GM13977 (cell line): Measurements from ENCODE around the gene CCNB2.
"Not testable (repeated sequence)": the region's sequence is repeated elsewhere in the genome, so short reads cannot be mapped to it uniquely, and the experiment has no call there.

ENCODE experiments used
- DNase-seq: peaks from one replicate; pipeline ENCODE4 v3.0.0; 2012; ENCODE audit warnings: low spot score
- CTCF ChIP-seq: IDR thresholded peaks from 2 replicates; pipeline ENCODE4 v1.5.1; 2012; ENCODE audit warnings: mild to moderate bottlenecking, control low read depth; ENCODE audit not compliant: insufficient read depth; ENCODE audit errors: extremely low read depth, missing control alignments
- in situ Hi-C: fragments of 300-500 bp; cut with MboI; formaldehyde crosslinking; loops from one replicate; pipeline ENCODE4 v1.12.0; 2022; ENCODE audit warnings: low sequenced_read_pairs, low pct_unique_long_range_greater_than_20kb, mixed read lengths, inconsistent platforms; ENCODE audit not compliant: unreplicated experiment

The CCNB2 gene

DNA sequence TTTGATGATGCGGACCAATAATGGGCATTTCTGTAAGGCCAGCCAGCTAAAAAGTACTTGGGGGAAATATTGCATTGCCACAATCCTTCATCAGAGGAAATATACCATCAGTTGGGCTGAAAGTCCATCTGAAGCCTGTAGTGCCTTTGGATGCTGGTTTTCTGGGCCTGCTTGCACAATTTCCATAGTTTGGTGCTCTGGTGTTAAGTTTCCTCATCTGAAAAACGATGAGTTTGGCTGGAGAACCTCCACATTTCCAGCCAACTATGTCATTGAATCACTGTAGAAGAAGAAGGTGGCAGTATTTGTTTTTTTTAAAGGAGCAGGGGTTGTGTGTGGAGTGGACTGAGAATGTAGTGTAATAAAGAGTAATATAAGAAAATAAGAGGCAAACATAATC is 10.1 kb downstream of the CCNB2 start:
- DNase-seq = no peak
- no peak for TF ChIP-seq CTCF
- in situ Hi-C loops = no loop called here

DNA sequence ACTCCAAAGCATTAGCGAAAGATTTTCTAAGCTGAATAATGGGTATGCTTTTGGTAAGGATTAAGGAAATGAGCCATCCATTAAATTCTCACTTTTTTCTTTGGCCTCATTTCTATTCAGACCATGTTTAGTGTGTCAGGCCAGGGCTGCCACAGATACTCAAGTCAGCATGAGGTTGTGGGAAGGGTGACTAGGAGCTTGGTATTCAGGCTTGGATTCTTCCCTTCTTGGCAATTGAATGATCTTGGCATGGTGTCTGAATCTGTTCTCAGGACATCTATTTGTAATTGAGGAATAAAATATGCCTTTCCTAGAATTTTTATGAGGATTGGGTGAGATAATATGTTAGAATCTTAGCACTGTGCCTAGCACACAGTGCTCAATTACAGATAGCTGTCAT is 11.2 kb downstream of the CCNB2 start:
- no peak for TF ChIP-seq CTCF
- no peak for DNase-seq

DNA sequence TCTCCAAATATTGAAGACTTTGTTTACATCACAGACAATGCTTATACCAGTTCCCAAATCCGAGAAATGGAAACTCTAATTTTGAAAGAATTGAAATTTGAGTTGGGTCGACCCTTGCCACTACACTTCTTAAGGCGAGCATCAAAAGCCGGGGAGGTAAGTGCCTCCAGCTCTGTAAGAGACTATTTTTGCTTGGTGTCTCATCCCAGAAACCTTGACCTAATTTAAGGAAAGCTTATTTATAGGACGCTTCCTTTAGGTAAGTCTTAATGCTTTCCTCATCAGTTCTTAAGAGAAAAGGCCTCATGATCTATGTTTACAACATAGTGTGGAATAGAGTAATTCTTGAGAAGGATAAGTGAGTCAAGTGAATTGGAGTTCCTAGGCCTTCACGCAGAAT is 11.8 kb downstream of the CCNB2 start:
- DNase-seq = no peak
- no peak for TF ChIP-seq CTCF
- in situ Hi-C loops = no loop called here

More for the DNA sequence above, 11.2 kb downstream of the CCNB2 start:
- in situ Hi-C loops = no loop called here

- in situ Hi-C loops = no loop called here
- DNase-seq = no peak
- no peak for TF ChIP-seq CTCF
Observed at GRCh38 chr15:59119625-59120024, 14.7 kb downstream of the CCNB2 start.

- no peak for TF ChIP-seq CTCF
- in situ Hi-C loops = no loop called here
- DNase-seq = no peak
Observed at GRCh38 chr15:59120937-59121336, 16.0 kb downstream of the CCNB2 start.

GRCh38 chr15:59124261-59124660 is 19.3 kb downstream of the CCNB2 start:
- TF ChIP-seq CTCF = no peak
- no peak for DNase-seq
- in situ Hi-C loops = no loop called here

DNA sequence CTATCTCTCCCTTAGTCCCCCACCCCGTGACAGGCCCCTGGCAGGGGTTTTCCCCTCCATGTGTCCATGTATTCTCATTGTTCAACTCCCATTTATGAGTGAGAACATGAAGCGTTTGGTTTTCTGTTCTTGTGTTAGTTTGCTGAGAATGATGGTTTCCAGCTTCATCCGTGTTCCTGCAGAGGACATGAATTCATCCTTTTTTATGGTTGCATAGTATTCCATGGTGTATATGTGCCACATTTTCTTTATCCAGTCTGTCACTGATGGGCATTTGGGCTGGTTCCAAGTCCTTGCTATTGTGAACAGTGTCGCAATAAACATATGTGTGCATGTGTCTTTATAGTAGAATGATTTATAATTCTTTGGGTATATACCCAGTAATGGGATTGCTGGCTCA is 20.7 kb downstream of the CCNB2 start:
- DNase-seq, in situ Hi-C loops: not testable (repeated sequence)

GRCh38 chr15:59127255-59127654 is 22.3 kb downstream of the CCNB2 start:
- in situ Hi-C loops, DNase-seq: not testable (repeated sequence)
